Mononuclear cell (primary cell): Measurements from ENCODE around the gene RPN2. TPM values are rescaled to one million over a fixed set of nuclear protein-coding genes. Genes with fewer than 3 reads are reported as not detected.

Source experiments
- H3K27me3 ChIP-seq: 2 replicates; pipeline ENCODE4 v1.6.0; 2011; ENCODE audit warnings: low read length, control low read depth; ENCODE audit not compliant: insufficient read depth
- H3K4me1 ChIP-seq: 2 replicates; pipeline ENCODE4 v1.5.1; 2011; ENCODE audit warnings: mild to moderate bottlenecking, low read length, control low read depth; ENCODE audit not compliant: insufficient read depth
- H3K4me3 ChIP-seq: 2 replicates; pipeline ENCODE4 v1.5.1; 2011; ENCODE audit warnings: mild to moderate bottlenecking, low read length, moderate library complexity
- H3K9me3 ChIP-seq: 2 replicates; pipeline ENCODE4 v1.5.1; 2011; ENCODE audit warnings: low read depth, mild to moderate bottlenecking, control low read depth, low read length
- total RNA-seq: library from RNA; depleted of rRNA; stranded (reverse); fragments of >200 nt; gene quantifications from one replicate; pipeline ENCODE4 v1.2.3, GENCODE V29; 2012

The RPN2 gene
- total RNA-seq, 1 donor, result 124 TPM

DNA sequence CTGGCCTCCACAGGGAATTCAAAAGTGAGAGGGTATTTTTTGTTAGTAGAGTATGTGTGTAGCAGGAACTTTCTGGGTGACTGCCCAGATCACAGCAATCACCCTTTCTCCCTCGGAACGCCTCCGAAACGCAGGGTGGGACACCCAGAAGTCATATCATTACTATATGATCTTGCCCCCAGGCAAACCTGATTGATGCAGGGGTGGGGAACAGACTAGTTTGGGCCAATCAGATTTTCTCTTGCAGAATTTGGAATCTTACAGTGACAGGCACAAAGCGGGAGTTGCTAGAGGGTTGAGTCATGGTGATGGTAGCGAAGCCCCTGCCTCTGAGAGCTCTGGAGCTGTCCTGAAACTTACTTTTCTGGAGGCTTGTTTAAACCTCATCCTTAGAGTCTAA lies 16.5 kb upstream of the RPN2 start:
- no peaks in the 10 kb centered on the region for H3K4me1 ChIP-seq
- H3K27me3 ChIP-seq, result no peaks in the 10 kb centered on the region
- no peak overlapping the region for H3K4me3 ChIP-seq
- H3K9me3 ChIP-seq, result no peaks in the 10 kb centered on the region

- no peak overlapping the region for H3K4me3 ChIP-seq
These were observed 15.1 kb upstream of the RPN2 start for GRCh38 chr20:37163832-37164554.

DNA sequence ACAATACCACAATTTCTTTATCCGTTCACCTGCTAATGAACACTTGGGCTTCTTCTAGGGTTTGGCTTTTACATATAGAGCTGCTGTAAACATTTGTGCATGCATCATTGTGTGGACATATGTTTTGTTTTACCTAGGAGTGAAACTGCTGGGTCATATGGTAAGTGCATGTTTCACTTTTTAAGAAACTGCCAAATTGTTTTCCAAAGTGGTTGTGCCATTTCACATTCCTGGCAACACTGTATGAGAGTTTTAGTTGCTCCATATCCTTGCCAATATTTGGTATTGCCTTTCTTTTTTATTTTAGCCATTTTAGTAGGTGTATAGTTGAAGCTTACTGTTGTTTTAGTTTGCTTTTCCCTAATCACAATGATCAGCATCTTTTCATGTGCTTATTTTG lies 14.1 kb upstream of the RPN2 start:
- H3K9me3 ChIP-seq, result no peaks in the 10 kb centered on the region
- no peaks in the 10 kb centered on the region for H3K4me1 ChIP-seq
- no peaks in the 10 kb centered on the region for H3K27me3 ChIP-seq
- no peak overlapping the region for H3K4me3 ChIP-seq

More at GRCh38 chr20:37163832-37164554, 15.1 kb upstream of the RPN2 start:
- Histone ChIP-seq H3K27me3 (no peaks in the 10 kb centered on the region), H3K4me1 (no peaks in the 10 kb centered on the region), H3K9me3 (no peaks in the 10 kb centered on the region)

DNA sequence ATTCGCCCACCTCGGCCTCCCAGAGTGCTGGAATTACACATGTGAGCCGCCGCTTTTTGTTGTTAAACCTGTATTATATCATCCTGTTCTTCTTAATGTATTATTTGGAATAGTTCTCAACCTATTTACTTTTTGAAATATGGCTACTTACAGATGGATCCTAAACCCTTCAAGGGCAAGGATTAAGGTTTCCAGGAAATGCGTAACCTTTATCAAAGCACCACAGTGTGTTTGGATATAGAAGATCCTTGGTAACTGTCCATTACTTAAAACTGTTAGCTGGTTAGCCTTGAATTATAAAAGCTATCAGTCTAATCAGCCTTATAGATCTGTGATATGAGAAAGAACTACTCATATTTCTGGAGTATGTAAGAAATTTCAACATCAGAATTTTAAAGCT lies 12.3 kb upstream of the RPN2 start:
- Histone ChIP-seq H3K4me3 (no peak overlapping the region), H3K9me3 (no peaks in the 10 kb centered on the region), H3K4me1 (no peaks in the 10 kb centered on the region), H3K27me3 (no peaks in the 10 kb centered on the region)

DNA sequence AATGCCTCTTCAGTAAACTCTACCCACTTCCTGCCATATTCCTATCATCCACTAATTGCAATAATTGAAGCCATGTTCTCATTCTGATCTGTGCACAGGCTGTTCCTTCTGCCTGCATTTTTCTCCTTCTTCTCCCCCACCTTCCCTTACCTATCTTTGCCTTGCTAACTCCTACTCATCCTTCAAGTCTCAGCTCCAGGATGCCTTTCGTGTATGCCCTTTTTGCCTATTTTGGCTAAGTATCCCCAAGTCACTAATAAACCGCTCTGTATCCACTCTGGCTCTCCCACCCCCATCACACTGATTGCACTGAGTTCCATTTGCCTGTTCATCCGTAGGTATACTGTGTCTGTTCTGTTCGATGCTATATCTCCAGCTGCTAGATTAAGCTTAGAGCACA lies 6.3 kb upstream of the RPN2 start:
- H3K9me3 ChIP-seq, result no peaks in the 10 kb centered on the region
- H3K4me1 ChIP-seq, result peaks cover 5% of the 10 kb centered on the region
- no peak overlapping the region for H3K4me3 ChIP-seq
- no peaks in the 10 kb centered on the region for H3K27me3 ChIP-seq

- H3K27me3 ChIP-seq, result no peaks in the 10 kb centered on the region
- no peaks in the 10 kb centered on the region for H3K9me3 ChIP-seq
- H3K4me1 ChIP-seq, result peaks cover 38% of the 10 kb centered on the region
- peak overlapping the region; percentile 88 for H3K4me3 ChIP-seq
These were observed 774 bp downstream of the RPN2 start for GRCh38 chr20:37179683-37180524.

DNA sequence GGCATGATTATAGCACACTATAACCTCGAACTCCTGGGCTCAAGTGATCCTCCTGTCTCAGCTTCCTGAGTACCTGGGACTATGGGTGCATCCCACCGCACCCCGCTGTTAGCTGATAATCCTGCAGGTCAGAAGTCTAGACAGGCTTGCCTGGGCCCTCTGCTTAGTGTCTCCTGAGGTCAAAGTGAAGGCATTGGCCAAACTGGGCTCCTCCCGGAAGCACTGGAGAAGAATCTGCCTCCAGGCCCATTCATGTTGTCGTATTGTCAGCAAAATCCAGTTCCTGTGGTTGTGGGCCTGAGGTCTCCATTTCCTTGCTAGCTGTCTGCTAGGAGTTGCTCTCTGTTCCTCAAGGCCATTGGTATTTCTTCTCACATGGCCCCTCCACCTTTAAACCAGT lies 6.6 kb downstream of the RPN2 start:
- peaks cover 24% of the 10 kb centered on the region for H3K4me1 ChIP-seq
- no peaks in the 10 kb centered on the region for H3K27me3 ChIP-seq
- H3K4me3 ChIP-seq, result no peak overlapping the region
- H3K9me3 ChIP-seq, result no peaks in the 10 kb centered on the region

GRCh38 chr20:37188787-37189186 lies 9.7 kb downstream of the RPN2 start:
- H3K4me3 ChIP-seq, result no peak overlapping the region
- H3K4me1 ChIP-seq, result peaks cover 16% of the 10 kb centered on the region
- no peaks in the 10 kb centered on the region for H3K9me3 ChIP-seq
- H3K27me3 ChIP-seq, result no peaks in the 10 kb centered on the region

- Histone ChIP-seq H3K27me3 (no peaks in the 10 kb centered on the region), H3K4me1 (peaks cover 14% of the 10 kb centered on the region), H3K4me3 (no peak overlapping the region), H3K9me3 (no peaks in the 10 kb centered on the region)
These were observed 10.4 kb downstream of the RPN2 start for GRCh38 chr20:37189416-37190016.

GRCh38 chr20:37190354-37191112 lies 11.4 kb downstream of the RPN2 start:
- H3K4me3 ChIP-seq, result no peak overlapping the region
- no peaks in the 10 kb centered on the region for H3K9me3 ChIP-seq
- no peaks in the 10 kb centered on the region for H3K27me3 ChIP-seq
- H3K4me1 ChIP-seq, result peaks cover 23% of the 10 kb centered on the region

DNA sequence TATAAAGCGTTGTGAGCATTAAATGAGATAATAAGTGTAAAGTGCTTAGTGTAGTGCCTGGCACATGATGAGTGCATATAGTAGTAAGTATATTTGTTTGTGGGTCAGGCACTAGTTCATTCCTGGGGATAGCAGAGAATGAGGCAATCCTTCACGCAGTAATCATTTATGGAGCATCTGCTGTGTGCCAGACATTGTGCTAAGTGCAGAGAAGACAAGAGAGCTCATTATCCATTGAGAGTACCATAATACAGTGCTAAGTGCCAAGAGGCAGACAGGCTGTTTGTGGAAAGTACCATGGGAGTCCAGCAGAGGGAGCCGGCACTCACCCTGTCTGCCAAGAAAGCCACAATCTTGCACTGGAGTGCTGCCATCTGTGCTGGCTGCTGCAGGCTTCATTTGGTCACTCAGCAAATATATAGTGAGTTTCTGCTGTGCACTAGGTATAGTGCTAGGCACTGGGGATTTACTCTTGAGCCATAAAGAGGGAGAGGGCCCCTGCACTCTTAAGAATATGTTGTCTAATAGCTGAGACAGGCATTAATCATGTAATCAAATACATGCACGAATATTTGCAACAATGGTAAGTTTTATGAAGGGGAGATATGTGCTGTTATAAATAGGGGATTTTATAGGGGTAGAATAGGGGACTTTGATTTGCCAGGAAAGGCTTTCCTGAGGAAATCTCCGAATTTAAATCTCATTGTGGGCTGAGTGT lies 13.2 kb downstream of the RPN2 start:
- peaks cover 23% of the 10 kb centered on the region for H3K4me1 ChIP-seq
- no peaks in the 10 kb centered on the region for H3K27me3 ChIP-seq
- no peaks in the 10 kb centered on the region for H3K9me3 ChIP-seq
- H3K4me3 ChIP-seq, result no peak overlapping the region

- Histone ChIP-seq H3K9me3 (no peaks in the 10 kb centered on the region), H3K27me3 (no peaks in the 10 kb centered on the region), H3K4me3 (no peak overlapping the region), H3K4me1 (peaks cover 23% of the 10 kb centered on the region)
These were observed 14.1 kb downstream of the RPN2 start for GRCh38 chr20:37193226-37193625.

DNA sequence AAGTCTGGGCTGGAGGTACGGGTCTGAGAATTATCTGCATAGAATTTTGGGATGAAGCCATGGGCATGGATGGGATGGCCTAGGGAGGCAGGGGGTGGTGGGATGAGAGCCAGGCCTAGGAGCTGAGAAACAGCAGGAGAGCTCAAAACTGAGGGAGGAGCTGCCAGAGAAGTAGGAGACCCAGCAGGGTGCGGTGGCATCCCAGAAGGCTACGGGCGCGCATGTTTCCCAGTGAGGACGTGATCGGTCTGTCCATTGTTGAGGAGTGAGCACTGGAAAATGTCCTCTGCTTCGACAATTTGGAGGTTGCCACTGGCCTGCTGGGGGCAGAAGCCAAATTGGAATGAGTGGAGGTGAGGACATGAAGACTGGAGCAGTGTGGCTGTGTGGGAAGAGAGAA lies 14.7 kb downstream of the RPN2 start:
- Histone ChIP-seq H3K9me3 (no peaks in the 10 kb centered on the region), H3K27me3 (no peaks in the 10 kb centered on the region), H3K4me1 (peaks cover 23% of the 10 kb centered on the region), H3K4me3 (no peak overlapping the region)

DNA sequence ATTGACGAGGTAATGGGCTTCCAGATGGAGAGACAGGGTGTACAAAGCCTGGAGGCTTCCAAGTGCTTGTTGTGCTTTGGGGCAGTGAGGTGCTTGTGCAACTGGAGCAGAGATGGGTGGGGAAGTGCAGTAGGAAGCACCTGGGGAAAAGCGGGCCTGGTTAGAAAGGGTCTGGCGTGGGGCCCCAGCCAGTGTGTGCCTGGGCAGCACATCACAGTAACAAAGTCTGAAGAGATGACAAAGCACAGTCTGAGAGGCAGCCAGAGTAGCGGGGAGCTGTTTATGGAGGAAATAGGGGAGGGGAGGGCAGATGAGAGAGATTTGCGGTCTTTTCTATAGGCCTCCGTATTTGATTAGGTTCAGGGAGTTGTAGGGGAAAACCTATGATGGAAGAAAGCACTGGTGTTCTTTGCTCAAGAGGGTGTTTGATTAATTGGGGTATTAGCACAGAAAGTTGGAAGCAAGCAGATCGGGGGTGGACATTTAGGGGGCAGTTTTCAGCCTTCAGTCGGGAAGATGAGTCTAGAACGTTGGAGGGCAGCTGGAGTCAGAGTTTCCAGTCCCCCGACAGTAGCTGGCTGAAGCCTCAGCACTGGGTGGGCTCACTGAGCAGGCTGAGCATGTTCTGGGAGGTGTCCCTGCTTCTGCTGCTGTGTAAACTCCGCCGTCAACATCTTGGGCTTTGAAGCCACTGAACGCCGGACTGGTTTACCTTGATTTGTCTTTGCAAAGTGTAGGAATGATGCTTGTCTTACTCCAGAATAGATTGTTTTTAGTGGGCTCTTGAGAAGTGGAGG lies 15.7 kb downstream of the RPN2 start:
- Histone ChIP-seq H3K27me3 (no peaks in the 10 kb centered on the region), H3K4me3 (no peak overlapping the region), H3K9me3 (no peaks in the 10 kb centered on the region), H3K4me1 (peaks cover 23% of the 10 kb centered on the region)
